CD4-positive, alpha-beta T cell treated with Interleukin-17A for 4 hours (primary cell): ENCODE measurements around the gene MYOG.

Experiments used
- DNase-seq: peaks from one replicate; pipeline ENCODE4 v3.0.0-alpha.2; 2020; ENCODE audit warnings: mixed read lengths

Gene MYOG

GRCh38 chr1:203085528-203086406 is at the start of gene MYOG:
MYOG (minus strand) TSS chr1:203086012; CDS start chr1:203085961, 51 bp downstream.
- DNase-seq = no peak

GRCh38 chr1:203133970-203134725 is 48.3 kb upstream of the MYOG start:
- DNase-seq = no peak

DNA sequence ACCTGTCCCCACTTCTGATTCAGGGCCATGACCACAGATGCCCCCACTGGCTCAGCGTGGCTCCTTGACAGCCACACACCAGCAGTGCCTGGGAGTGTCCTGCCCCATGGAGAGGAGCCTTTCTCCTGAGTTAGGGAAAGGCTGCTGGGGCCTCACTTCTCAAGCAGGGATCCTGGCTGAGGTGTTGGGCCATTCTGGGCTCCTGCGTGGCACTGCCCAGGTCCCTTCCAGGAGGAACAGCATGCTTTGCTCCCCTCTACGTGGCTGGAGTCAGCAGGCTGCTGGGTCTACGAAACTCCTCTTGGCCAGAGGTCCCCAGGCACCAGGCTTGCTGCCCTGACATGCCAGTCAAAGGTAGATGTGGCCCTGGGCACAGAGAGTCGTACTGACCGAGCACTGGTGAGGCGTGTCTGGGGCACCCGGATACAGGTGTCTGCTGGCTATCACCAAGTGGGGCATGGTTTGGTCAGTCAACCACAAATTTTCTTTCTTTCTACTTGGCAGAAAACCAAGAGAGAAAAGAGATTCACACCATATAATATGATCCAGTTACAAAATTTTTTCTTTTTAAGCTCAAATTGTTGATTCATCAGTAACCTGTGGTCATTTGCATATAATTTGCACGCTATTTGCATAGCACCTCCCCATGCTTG is 45.9 kb upstream of the MYOG start:
- no peak for DNase-seq

DNA sequence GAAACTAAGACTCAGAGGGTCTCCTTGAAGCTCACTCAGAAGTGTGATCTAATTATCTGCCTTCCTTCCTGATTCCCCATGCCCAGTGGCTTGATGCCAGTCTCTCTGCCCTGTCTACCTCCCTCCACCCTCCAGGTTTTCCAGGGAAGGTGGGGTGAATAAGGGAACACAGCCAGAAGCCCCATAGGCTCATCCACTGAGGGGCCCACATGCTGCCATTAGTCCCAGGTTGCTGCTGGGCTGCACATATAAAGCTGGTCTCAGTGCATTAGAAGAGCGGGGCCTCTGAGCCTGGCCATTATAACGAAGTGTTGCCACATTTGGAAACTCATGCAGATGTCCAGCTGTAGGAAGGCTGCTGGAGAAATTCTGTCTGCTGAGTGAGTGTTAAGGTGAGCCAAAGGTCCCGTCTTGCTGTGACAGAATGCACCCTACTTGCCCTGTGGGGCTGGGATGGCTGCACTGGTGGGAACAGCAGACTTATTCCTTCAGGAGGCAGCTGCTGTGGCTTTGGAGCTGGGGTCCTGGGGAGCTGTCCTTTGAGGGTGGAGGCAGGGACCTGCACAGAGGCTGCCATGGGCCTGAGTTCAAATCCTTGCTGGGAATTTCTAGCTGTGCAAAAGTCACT is 44.7 kb upstream of the MYOG start:
- no peak for DNase-seq

DNA sequence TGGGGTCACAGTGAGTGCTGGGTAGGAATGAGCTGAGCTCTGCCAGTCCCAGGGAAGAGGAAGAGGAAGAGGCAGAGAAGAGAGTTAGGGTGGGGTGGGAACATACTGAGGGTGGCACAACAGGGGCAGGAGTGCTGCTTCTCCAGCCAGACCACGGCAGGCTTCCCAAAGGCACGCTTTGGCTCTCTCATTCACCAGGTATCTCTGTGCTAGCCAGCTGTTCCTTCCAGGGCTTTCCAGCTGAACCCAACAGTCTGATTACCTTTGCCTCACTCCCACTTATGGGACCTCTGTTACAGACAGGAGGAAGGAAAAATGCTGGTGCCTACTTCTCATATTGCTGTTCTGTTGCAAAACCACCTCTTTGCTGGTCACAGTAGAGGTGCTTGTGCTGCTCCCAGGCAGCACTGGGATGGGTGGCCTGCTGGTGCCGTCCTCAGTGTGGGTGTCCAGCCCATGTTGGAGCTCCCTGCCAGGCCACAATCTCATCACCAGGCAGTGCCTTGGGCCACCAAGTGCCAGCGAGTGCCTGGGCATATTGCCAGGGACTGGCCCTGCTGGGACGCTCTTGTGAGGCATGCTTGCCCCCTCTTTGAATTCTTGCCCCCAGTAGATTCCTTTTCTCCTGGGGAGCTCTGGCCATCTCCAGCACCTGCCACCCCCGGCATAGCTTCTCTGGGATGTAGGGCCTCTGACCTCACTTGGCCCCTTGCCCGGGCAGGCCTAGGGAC is 43.9 kb upstream of the MYOG start:
- DNase-seq = no peak

GRCh38 chr1:203128716-203129500 is 43.1 kb upstream of the MYOG start:
- DNase-seq = no peak

DNA sequence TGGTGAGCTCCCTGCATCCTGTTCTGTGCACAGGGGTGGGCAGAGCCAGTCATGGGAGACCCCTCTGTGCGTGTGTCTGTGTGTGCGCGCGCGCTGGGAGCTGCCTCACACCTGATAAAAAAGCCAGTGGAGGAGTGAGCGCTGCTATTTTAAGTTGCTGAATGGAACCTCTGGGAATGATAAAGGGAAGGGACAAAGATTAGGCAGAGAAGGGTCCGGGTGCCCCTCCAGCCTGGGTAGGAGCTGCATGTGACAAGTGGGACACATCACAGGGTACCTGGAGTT is 42.6 kb upstream of the MYOG start:
- no peak for DNase-seq

GRCh38 chr1:203127666-203128430 is 42.0 kb upstream of the MYOG start, which contains the start of gene ADORA1:
ADORA1 (plus strand) TSS chr1:203127726; CDS start chr1:203128842, 1,116 bp downstream.
- no peak for DNase-seq

DNA sequence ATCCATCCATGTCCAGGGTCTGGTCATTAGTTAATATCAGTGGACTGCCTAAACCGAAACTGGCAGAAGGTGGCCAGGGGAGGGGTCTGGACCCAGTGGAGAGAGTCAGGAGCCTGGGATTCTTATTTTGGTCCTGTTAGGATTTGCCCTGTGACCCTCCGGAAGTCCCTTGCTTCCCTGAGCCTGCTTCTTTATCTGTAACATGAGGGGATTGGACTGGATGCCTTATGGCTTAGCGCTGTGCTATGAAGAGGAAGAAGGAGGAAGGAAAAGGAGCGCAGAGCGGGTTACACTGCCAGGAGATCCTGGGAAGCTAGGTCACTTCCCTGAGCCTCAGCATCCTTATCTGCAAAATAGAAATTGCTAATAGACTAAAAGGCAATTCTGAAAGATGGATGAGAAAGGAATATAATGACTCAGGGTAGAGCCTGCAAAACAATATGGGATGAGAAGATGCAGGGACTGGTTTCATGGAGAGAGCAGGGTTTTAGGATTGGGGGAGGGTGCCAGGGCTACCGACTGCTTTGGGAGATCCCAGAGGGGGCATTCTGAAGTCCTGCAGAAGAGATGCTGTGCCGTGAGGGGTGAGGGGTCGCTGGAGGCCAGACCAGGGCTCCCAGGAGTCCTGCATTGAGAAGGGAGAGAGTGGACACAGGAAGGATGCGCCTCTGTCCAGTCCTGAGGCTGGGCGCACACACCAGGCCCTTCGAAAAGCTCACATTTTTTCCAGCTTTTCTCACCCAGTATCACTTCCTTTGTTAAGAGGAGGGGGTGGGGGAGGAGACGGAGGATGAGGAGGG is 41.3 kb upstream of the MYOG start:
- DNase-seq = no peak

- DNase-seq = no peak
Measured at GRCh38 chr1:203126151-203126865, 40.5 kb upstream of the MYOG start.

GRCh38 chr1:203124546-203125317 is 38.9 kb upstream of the MYOG start:
- no peak for DNase-seq

- no peak for DNase-seq
Measured at GRCh38 chr1:203124011-203124410, 38.2 kb upstream of the MYOG start.

- DNase-seq = no peak
Measured at GRCh38 chr1:203122159-203122558, 36.3 kb upstream of the MYOG start.

DNA sequence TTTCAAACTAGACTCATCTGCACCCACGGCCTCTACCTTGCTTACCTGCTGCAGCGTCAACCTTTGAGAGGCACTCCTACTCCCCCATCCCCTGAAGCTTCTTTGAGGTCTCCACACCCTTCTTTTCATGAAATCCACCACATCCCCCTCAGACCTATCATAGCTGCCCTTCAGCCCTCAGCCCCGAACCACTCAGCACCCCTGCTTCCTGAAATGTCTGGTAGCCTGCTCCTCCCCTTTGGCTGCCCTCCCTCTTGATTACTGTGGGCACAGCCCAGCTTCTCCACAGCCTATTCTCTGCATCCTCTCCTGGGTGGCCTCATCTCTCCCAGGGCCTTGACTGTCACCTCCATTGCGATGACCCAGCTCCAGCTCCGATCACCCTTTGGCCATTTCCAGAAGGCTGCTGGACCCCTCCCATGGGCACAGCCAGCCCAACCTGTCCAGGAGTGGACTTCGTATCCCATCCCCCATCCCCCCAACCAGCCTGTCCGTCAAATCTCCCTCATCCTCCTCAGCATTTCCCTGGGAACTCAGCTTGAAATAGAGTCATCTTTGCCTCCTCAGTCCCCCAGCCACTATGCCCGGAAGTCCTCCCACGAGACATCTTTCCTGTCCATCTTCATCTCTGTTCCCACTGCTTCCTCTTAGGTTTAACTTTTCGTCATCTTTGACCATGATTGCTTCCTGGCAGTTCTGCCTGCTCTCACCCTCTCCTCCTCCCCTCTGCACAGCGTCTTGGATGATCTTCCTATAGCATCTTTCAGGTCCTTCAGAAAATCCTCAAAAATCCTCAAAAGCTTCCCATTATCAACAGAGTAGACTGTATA is 35.6 kb upstream of the MYOG start:
- DNase-seq = no peak

GRCh38 chr1:203120325-203121153 is 34.7 kb upstream of the MYOG start:
- no peak for DNase-seq
